Spleen (tissue), 7 donors: ENCODE measurements around the gene DYRK4.

Experiments
- POLR2A ChIP-seq, 3 donors: fragments of 450-650 bp; IDR thresholded peaks; one replicate each; pipeline ENCODE4 v1.5.1; 2017; ENCODE audit warnings: antibody characterized with exemption in 3 of 3, mild to moderate bottlenecking in 1 of 3
- TF ChIP-seq, protein P1 (sequence below), 11 experiments: fragments of 200-600 bp in 7 of 11; fragments of 450-650 bp in 4 of 11; sonication (generic) in 4 of 11; IDR thresholded peaks in 8 of 11; conservative IDR thresholded peaks in 3 of 11; 1 replicate in 7 of 11; 2 replicates in 4 of 11; pipeline versions ENCODE4 v1.4.0 to v1.8.0; 2016 to 2021; ENCODE audit warnings: antibody characterized with exemption in 11 of 11, inconsistent platforms in 4 of 11, mild to moderate bottlenecking in 1 of 11
- donor health status: DM: no; HTN: no; CAD: no; lungs with moderate emphysema.
- donor health status: DM: no; HTN: no; CAD: no.
- donor health status: DM: no; HTN: no; CAD: no.

DNA sequence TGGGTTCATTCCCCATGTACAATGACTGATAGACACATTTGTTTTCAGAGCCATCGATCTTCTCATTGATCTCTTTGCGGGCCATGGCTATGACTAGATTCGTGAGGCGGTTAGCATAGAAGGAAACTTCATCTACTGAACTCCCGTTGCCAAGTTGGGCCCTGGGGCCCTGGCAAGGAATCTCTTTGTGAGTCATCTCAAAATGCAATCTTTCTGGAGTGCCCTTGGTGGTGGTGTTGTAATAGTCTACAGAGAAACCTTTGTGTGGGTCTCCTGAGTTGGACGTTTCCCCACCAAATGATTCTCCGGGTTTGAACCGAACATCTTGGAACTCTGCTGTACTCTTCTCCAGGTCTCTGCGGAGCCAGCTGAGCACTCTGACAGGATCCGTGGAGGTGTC, 66.4 kb downstream of the DYRK4 start:
- no peak for TF ChIP-seq POLR2A (IDR thresholded peaks at IDR 0.05)
- TF ChIP-seq, protein P1, sequence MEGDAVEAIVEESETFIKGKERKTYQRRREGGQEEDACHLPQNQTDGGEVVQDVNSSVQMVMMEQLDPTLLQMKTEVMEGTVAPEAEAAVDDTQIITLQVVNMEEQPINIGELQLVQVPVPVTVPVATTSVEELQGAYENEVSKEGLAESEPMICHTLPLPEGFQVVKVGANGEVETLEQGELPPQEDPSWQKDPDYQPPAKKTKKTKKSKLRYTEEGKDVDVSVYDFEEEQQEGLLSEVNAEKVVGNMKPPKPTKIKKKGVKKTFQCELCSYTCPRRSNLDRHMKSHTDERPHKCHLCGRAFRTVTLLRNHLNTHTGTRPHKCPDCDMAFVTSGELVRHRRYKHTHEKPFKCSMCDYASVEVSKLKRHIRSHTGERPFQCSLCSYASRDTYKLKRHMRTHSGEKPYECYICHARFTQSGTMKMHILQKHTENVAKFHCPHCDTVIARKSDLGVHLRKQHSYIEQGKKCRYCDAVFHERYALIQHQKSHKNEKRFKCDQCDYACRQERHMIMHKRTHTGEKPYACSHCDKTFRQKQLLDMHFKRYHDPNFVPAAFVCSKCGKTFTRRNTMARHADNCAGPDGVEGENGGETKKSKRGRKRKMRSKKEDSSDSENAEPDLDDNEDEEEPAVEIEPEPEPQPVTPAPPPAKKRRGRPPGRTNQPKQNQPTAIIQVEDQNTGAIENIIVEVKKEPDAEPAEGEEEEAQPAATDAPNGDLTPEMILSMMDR (IDR thresholded peaks at IDR 0.05 in 8 of 11, conservative IDR thresholded peaks at IDR 0.05 in 3 of 11): no peak
